HG03571 (cell line): ENCODE results near the gene RIPK3.

ENCODE experiments used
- ATAC-seq: cut with Tn5 transposase; IDR thresholded peaks from one replicate; pipeline ENCODE4 v1.9.1; 2021; ENCODE audit not compliant: unreplicated experiment

The RIPK3 gene

DNA sequence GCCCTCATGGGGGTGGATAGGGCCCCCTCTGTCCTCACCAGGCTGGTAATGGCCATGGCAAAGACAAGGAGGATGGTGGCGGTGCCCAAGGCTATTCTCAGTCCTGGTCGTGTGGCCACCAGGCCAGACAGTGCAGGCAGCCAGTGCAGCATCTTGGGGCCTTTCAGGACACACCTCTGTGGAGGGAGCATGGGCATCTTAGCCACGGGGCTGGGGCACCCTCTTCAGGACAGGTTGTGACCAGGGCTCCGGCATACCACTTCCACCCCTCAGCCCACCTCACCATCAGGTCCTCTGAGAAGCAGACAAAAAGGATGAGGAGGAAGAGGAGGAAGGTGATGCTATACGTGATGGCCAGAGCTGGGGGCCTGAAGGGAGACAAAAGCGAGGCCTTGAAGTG is 15.8 kb downstream of the RIPK3 start:
- ATAC-seq: no peak

DNA sequence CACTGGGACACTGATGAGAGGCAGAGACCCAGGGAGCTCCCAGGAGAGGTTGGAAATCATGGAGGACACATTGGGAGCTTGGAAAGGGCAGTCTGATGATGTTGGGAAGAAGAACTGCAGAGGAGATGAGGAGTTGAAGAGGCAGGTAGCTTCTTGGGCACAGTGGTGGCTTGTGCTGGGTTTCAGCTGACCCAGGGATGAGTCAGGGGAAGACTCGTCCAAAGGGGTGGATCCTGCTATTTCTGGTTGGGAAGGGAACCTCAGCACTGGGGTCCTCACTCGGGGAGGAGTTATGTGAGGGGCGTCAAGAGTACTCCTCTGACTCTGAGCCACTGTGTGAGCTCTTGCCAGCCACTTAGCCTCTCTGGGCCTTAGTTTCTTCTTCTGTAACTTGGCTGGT is 16.4 kb downstream of the RIPK3 start:
- ATAC-seq: no peak

GRCh38 chr14:24322672-24323071 is 17.1 kb downstream of the RIPK3 start:
- no peak for ATAC-seq

GRCh38 chr14:24321212-24321975 is 18.4 kb downstream of the RIPK3 start:
- ATAC-seq: no peak

DNA sequence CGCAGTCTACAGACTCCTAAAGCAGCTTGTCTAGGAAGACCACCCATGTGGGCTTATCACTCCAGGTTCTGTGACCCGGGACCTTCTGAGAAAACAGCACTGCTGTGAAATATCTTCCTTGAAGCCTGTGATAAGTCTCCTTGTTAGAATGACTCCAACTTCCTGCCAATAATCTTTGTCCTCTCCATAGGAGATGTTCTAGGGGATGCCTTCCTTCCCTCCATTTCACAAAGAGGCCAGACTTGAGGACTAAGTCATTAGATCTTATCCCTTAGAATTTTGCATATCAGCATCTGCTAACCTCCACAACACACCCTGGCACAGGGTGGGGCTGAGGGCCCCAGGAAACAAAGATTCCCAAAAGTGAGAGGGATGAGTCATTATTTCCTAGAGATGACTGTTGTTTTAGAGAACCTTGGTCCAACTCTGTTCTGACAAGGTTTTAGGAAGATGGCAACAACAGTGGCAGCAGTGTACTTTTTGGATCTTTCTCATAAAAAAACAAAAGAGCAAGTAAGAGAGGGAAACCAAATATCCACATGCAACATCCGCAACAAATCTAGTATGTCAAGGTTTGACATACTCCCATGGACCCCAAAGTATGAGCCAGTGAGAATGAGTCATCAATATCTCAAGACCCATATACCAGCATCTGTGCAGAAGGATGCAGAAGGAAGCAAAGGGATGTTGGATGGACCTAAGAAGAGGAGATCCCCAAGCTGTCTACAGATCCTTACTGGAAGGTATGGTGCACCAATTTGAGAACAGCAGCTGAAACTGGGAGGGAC is 22.5 kb downstream of the RIPK3 start:
- no peak for ATAC-seq

GRCh38 chr14:24316597-24316950 is 23.2 kb downstream of the RIPK3 start:
- ATAC-seq: no peak

- no peak for ATAC-seq
These were observed 23.8 kb downstream of the RIPK3 start for GRCh38 chr14:24315807-24316596.

- no peak for ATAC-seq
These were observed 24.5 kb downstream of the RIPK3 start for GRCh38 chr14:24315243-24315806.

GRCh38 chr14:24314377-24315193 is 25.2 kb downstream of the RIPK3 start:
- ATAC-seq: no peak

DNA sequence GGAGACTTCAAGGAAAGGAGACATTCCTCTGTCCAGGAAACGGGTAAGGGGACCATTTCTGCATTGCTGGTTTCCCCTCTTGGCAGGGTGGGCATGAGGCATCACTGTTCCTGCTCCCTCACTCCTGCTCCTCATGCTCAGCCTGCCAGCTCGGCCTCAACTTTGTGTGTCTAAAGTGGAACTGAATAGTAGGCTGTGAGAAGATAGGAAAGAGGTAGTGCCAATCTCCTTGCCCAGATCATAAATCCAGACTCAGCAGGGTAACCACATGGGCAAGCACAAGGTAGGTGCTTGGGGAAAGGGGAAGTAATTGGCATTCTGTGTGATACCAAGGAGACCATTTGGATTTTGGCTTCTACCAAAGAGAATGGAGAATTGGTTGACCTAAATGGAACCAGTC is 25.9 kb downstream of the RIPK3 start:
- ATAC-seq: no peak

DNA sequence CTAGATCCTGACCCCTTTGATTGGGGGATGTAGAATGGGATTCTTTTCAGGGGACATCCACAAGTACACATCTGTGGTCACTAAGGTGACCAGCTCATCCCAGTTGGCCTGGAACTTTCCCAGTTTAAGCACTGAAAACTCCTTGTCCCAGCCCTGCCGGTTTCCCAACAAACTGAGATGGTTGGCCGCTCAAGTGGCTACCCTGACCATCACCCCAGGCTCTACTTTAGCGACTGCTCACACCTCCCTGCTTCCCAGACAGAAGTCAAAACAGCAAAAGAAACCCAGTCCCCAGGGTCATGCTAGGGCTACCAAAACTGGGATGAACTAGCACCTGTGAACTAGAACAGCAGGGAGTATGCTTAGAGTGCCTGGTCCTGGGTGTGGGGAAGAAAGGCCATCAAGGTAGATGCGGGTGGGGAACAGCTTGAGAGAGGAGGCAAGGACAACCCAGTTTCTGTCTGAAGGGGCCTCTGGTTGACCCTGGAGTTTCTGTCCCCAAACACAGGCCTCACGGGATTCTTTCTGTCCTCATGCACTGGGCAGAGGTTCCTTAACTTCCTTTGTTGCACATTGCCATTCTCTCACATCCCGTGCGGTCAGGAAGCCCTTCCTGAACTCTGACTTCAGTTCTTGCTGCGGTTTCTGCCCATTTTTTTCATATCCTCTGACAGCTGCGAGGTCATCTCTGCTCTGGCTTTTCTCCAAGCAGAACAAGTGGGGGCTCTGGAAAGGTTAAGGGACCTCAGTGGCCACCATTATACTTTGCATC is 26.9 kb downstream of the RIPK3 start:
- ATAC-seq: no peak

GRCh38 chr14:24311837-24312615 is 27.8 kb downstream of the RIPK3 start:
- ATAC-seq: no peak

DNA sequence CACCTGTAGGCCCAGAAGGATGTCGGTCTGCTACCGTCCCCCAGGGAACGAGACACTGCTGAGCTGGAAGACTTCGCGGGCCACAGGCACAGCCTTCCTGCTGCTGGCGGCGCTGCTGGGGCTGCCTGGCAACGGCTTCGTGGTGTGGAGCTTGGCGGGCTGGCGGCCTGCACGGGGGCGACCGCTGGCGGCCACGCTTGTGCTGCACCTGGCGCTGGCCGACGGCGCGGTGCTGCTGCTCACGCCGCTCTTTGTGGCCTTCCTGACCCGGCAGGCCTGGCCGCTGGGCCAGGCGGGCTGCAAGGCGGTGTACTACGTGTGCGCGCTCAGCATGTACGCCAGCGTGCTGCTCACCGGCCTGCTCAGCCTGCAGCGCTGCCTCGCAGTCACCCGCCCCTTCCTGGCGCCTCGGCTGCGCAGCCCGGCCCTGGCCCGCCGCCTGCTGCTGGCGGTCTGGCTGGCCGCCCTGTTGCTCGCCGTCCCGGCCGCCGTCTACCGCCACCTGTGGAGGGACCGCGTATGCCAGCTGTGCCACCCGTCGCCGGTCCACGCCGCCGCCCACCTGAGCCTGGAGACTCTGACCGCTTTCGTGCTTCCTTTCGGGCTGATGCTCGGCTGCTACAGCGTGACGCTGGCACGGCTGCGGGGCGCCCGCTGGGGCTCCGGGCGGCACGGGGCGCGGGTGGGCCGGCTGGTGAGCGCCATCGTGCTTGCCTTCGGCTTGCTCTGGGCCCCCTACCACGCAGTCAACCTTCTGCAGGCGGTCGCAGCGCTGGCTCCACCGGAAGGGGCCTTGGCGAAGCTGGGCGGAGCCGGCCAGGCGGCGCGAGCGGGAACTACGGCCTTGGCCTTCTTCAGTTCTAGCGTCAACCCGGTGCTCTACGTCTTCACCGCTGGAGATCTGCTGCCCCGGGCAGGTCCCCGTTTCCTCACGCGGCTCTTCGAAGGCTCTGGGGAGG is 28.9 kb downstream of the RIPK3 start, which contains the start of gene LTB4R:
TSS of gene LTB4R (plus strand) at position 857 of the 959 bp plus-strand sequence. CDS start 4,150 bp downstream, outside the sequence.
- ATAC-seq: peak; percentile 64

DNA sequence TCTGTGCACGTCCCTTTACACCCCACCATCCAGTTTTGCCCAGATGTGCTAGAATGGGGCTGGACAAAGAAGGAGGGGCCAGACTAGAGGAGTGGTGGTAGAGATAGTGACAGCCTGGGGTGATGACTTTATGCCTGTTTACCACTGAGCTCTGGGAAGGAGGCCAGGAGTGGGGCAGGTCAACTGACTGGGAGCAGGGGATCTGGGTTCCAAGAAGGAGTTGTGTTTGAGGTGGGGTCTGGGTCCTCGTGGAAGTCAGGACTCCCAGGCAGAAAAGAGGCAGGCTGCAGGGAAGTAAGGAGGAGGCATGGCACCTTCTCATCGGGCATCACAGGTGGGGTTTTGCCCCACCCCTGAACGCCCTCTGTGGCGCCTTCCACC is 29.5 kb downstream of the RIPK3 start:
- ATAC-seq: no peak

DNA sequence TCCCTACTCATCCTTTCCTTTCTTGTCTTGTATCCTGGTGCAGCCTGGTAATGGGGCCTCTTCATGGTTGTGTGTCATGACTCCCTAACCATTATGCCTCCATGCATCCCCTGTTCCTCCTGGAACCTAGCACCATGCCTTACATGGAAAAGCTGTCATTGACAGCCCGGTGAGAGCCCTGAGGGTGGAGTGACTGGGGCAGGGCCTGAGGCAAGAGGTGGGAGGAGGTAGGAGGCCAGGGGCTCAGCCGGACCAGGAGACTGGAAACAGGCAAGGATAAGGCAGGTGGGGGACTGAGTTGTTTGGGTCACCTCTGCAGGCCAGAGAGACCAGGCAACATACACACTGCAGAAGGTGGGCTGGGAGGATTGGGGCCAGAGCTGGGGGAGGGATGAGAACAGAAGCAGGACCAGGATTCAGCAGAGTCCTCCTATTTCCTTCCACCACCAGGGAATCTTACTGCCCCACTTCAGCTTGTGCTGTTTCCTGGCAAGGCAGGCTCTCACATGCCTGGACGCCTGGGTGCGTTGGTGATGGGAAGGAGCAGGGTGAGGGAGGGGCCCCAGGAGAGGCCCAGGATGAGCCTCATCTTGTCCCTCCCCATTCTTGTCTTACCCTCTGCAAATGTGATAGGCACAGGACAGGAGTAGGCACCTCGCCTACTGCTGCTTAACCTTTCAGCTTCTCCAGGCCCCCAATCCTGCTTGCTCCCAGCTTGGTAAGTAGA is 30.1 kb downstream of the RIPK3 start, which contains the start of gene LTB4R2:
TSS of gene LTB4R2 (plus strand) at position 603 of the 727 bp plus-strand sequence. CDS start 525 bp downstream, outside the sequence.
- no peak for ATAC-seq

DNA sequence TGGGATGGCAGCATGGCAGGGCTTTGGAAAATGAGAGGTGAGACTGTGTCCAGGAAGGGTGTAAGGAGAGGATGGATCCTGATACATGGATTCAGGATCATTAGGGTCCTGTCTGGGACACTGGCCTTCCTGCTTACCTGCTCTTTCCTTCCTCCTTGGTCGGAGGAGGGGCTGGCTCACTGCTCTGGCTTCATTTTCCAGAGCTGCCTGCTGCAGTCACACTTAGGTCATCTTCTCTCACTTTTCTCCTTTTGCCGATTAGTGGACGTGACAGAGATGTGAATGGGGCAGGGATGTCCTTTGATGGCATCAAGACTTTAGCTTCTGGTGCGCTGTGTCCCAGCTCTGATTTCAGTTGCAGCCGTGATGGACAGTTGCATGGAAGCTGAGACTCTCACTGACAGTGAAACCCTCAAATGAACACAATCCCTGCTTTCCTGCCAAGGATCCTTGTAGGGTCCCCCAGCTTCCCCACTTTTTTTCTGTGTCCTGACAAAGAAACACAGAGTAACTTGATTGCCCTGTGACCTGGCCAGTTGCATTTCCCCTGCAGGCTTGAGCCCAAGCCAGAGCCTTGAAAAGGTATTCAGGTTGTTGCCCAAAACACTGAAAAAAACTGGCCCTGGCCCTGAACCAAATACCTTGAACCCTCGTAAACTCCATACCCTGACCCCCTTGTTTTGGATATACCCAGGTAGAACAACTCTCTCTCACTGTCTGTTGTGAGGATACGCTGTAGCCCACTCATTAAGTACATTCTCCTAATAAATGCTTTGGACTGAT is 31.3 kb downstream of the RIPK3 start:
- ATAC-seq: no peak
